ENCODE results near the gene DYTN. TPM values are rescaled to one million over a fixed set of nuclear protein-coding genes. Genes with fewer than 3 reads are reported as not detected.

DYTN gene
- total RNA-seq, 1 experiment from 2014 or later = not detected

DNA sequence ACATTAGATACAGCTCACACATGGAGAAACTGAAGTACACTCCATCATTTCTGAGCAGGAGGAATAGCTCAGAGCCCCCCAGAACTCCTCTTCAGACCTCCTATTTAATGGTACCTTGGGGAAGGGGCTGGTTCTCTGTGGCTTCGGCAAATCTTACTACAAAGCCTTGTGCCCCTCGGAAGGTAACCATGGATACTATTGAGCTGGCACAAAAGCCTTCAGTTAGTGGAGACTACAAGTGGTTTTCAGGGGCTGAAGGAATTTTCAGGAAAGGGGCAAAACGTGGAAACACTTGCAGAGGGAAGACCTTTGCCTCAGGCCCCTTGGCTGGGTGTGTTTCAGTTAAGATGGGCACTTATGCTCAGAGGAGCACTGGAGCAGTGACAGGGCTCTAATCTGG is 77.0 kb downstream of the DYTN start:
- no peak for DNase-seq (ENCODE audit: low read depth, low spot score)
- in situ Hi-C loops (cut with HindIII; ENCODE audit: low pct_unique_long_range_greater_than_20kb, low sequenced_read_pairs) = no loop called here

DNA sequence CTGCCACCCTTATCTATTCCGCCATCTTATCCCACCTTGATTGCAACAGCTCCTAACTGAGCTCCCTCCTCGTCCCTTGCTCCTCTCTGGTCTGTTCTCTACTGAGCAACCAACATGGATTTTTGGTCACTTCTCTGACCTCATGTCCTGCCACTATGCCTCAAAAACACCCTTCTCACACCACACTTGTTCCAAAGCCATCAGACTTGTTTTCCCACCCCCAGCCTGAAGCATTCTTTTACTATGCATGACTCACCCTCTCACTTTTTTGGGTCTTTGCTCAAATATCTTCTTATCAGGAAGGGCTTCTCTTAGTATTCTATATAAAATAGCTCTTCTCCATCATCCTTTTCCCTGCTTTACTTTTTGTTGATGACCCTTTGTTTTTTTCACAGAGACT is 78.6 kb downstream of the DYTN start:
- DNase-seq (ENCODE audit: low read depth, low spot score) = no peak
- in situ Hi-C loops (cut with HindIII; ENCODE audit: low pct_unique_long_range_greater_than_20kb, low sequenced_read_pairs) = no loop called here

GRCh38 chr2:206635015-206635414 is 83.2 kb downstream of the DYTN start:
- no peak for DNase-seq (ENCODE audit: low read depth, low spot score)
- in situ Hi-C loops (cut with HindIII; ENCODE audit: low pct_unique_long_range_greater_than_20kb, low sequenced_read_pairs) = no loop called here

DNA sequence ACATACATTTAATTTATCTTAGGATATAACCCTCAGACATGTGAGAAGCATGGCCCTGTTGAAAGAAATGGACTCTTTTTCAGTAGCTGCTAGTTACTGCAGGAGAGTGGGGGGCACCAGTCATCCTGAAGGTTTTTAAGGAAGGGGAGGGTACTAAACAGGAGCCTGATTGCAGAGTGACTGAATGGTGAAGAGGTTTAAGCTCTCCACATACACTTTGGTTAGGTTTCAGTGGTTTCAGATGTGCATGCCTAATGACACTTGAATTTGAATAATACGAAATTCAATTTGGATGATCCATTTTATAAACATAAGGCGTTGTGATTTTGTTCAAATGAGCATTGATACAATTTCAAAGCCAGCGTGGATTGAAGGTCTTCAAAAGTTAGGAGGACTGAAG is 86.9 kb downstream of the DYTN start:
- no peak for DNase-seq (ENCODE audit: low read depth, low spot score)
- in situ Hi-C loops (cut with HindIII; ENCODE audit: low pct_unique_long_range_greater_than_20kb, low sequenced_read_pairs) = no loop called here

GRCh38 chr2:206627632-206628031 is 90.6 kb downstream of the DYTN start:
- DNase-seq (ENCODE audit: low read depth, low spot score) = no peak
- in situ Hi-C loops (cut with HindIII; ENCODE audit: low pct_unique_long_range_greater_than_20kb, low sequenced_read_pairs) = no loop called here

- in situ Hi-C loops (cut with HindIII; ENCODE audit: low pct_unique_long_range_greater_than_20kb, low sequenced_read_pairs) = no loop called here
Measured at GRCh38 chr2:206626108-206626507, 92.1 kb downstream of the DYTN start.

GRCh38 chr2:206619011-206619410 is 99.2 kb downstream of the DYTN start:
- in situ Hi-C loops (cut with HindIII; ENCODE audit: low pct_unique_long_range_greater_than_20kb, low sequenced_read_pairs) = no loop called here
- DNase-seq (ENCODE audit: low read depth, low spot score) = no peak

More at GRCh38 chr2:206626108-206626507, 92.1 kb downstream of the DYTN start:
- no peak for DNase-seq (ENCODE audit: low read depth, low spot score)

- in situ Hi-C loops (cut with HindIII; ENCODE audit: low pct_unique_long_range_greater_than_20kb, low sequenced_read_pairs) = no loop called here
- no peak for DNase-seq (ENCODE audit: low read depth, low spot score)
Measured at GRCh38 chr2:206616151-206616550, 102.0 kb downstream of the DYTN start.

GRCh38 chr2:206615417-206616089 is 102.6 kb downstream of the DYTN start:
- in situ Hi-C loops (cut with HindIII; ENCODE audit: low pct_unique_long_range_greater_than_20kb, low sequenced_read_pairs) = no loop called here
- no peak for DNase-seq (ENCODE audit: low read depth, low spot score)

GRCh38 chr2:206614811-206615210 is 103.4 kb downstream of the DYTN start:
- no peak for DNase-seq (ENCODE audit: low read depth, low spot score)
- in situ Hi-C loops (cut with HindIII; ENCODE audit: low pct_unique_long_range_greater_than_20kb, low sequenced_read_pairs) = no loop called here

DNA sequence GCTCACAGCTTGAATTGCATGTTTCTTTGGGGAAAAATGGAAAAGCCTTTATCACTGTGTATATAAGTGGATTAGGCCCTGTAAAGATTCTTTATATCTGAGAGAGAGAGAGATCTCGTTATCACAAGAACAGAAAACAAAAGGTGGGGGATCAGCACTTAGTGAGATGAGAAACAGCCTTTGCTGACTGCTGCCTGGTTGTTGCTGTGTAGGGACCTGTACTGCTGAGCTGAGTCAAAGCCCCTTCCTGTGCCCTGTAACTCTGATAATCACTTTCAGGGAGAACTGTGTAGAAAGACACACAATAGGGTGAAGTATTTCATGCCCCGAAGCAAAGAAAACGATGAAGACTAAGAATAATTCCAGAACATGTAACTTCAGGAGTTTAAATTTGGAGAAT is 106.5 kb downstream of the DYTN start:
- no peak for DNase-seq (ENCODE audit: low read depth, low spot score)
- in situ Hi-C loops (cut with HindIII; ENCODE audit: low pct_unique_long_range_greater_than_20kb, low sequenced_read_pairs) = no loop called here

DNA sequence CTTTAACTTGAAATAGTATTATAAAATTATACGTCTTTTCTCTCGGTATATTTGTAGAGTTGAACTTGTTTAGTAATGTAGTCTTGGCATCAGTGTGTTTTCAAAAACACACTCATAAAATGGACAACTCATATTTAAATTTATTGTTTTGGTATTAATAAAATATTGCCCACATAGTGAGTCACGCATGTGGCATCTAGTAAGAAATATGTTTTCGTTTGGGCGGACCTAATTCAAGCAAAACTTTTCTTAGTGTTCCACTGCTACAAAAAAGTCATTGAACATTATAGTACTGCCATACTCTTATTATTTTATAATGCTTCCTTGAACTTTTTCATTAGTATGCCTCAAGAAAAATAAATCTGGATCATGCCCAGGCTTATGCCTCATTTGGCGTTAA is 107.0 kb downstream of the DYTN start:
- DNase-seq (ENCODE audit: low read depth, low spot score) = no peak
- in situ Hi-C loops (cut with HindIII; ENCODE audit: low pct_unique_long_range_greater_than_20kb, low sequenced_read_pairs) = no loop called here

GRCh38 chr2:206610451-206610850 is 107.7 kb downstream of the DYTN start:
- DNase-seq (ENCODE audit: low read depth, low spot score) = no peak
- in situ Hi-C loops (cut with HindIII; ENCODE audit: low pct_unique_long_range_greater_than_20kb, low sequenced_read_pairs) = no loop called here

DNA sequence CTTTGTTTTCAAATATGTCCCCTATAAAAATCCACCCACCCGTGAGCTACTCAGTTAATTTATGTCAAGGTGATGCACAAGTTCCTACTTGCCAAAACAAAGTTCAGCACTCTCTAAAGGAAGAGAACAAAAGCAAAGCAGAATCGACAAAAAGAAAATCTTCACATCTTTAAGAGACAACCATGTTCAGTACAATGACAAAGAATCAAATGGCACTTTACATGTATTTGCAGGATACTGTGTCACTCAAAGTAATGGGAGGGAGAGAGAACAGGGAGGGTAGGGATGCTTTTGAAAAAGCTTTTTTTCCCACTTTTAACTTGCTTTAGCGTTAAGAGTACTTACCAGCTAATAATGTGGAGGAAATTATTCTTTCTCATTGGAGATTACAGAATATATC is 115.0 kb downstream of the DYTN start:
- DNase-seq (ENCODE audit: low read depth, low spot score) = no peak
- in situ Hi-C loops (cut with HindIII; ENCODE audit: low pct_unique_long_range_greater_than_20kb, low sequenced_read_pairs) = no loop called here

Small RNAs within 50 kb of the gene (small RNA-seq; reads per million reads assigned to genes)
- gene RF00019 = 0 reads per million in 2 experiments

Other genes with a start within 250 kb of the DYTN start
- not detected in 2 replicates for gene FAM237A, start 75.9 kb downstream of the DYTN start, total RNA-seq (2014; rRNA removed; shearing (Covaris generic))
- 1.8 and 2.2 TPM in 2 replicates for gene MDH1B, start 46.9 kb upstream of the DYTN start, total RNA-seq (2014; rRNA removed; shearing (Covaris generic))
- 108 and 115 TPM in 2 replicates for gene FASTKD2, start 47.2 kb upstream of the DYTN start, total RNA-seq (2014; rRNA removed; shearing (Covaris generic))
- not detected in 2 replicates for gene CPO, start 221.1 kb upstream of the DYTN start, total RNA-seq (2014; rRNA removed; shearing (Covaris generic))